ENCODE results near the gene PCDHGA9.
"Not testable (repeated sequence)": the region's sequence is repeated elsewhere in the genome, so short reads cannot be mapped to it uniquely, and the experiment has no call there.

Gene PCDHGA9

GRCh38 chr5:141414548-141415274 is 12.1 kb downstream of the PCDHGA9 start:
- DNase-seq, result not testable (repeated sequence)

GRCh38 chr5:141415275-141415618 is 12.7 kb downstream of the PCDHGA9 start:
- not testable (repeated sequence) for DNase-seq

GRCh38 chr5:141417494-141418172 is 15.1 kb downstream of the PCDHGA9 start, which contains the start of gene PCDHGB7:
PCDHGB7 (plus strand) TSS chr5:141417677; CDS start chr5:141417860, 183 bp downstream.
- DNase-seq, result peak; percentile 73

- DNase-seq, result no peak
Observed at GRCh38 chr5:141419074-141419880, 16.7 kb downstream of the PCDHGA9 start.

GRCh38 chr5:141420855-141421488 is 18.4 kb downstream of the PCDHGA9 start, which contains the start of gene PCDHGA11:
PCDHGA11 (plus strand) TSS chr5:141421051; CDS start chr5:141421228, 177 bp downstream.
- DNase-seq, result peak; percentile 65

GRCh38 chr5:141421489-141421855 is 18.9 kb downstream of the PCDHGA9 start:
- DNase-seq, result peak; percentile 27

- no peak for DNase-seq
Observed at GRCh38 chr5:141422742-141423291, 20.2 kb downstream of the PCDHGA9 start.

- no peak for DNase-seq
Observed at GRCh38 chr5:141427783-141428426, 25.3 kb downstream of the PCDHGA9 start.

- peak; percentile 10 for DNase-seq
Observed at GRCh38 chr5:141430332-141431113, 27.9 kb downstream of the PCDHGA9 start, which contains the start of gene PCDHGA12. PCDHGA12 (plus strand) TSS chr5:141430507; CDS start chr5:141430760, 253 bp downstream.

GRCh38 chr5:141431286-141431685 is 28.7 kb downstream of the PCDHGA9 start:
- DNase-seq, result no peak

- not testable (repeated sequence) for DNase-seq
Observed at GRCh38 chr5:141432308-141432707, 29.7 kb downstream of the PCDHGA9 start.

- DNase-seq, result not testable (repeated sequence)
Observed at GRCh38 chr5:141432726-141433125, 30.1 kb downstream of the PCDHGA9 start.

GRCh38 chr5:141434006-141434405 is 31.4 kb downstream of the PCDHGA9 start:
- DNase-seq, result no peak

GRCh38 chr5:141437221-141437620 is 34.6 kb downstream of the PCDHGA9 start:
- no peak for DNase-seq

- no peak for DNase-seq
Observed at GRCh38 chr5:141439411-141440141, 37.0 kb downstream of the PCDHGA9 start.

GRCh38 chr5:141440341-141440740 is 37.8 kb downstream of the PCDHGA9 start:
- DNase-seq, result no peak

GRCh38 chr5:141441571-141442170 is 39.1 kb downstream of the PCDHGA9 start:
- DNase-seq, result no peak

Measured in eye (tissue), 1 donor.